Hematopoietic multipotent progenitor cell treated with erythropoietin and hydrocortisone succinate and interleukin-3 and kit ligand, for 4 days (in vitro differentiated cells): ENCODE results near the gene ERFL.
"Not testable (repeated sequence)": the region's sequence is repeated elsewhere in the genome, so short reads cannot be mapped to it uniquely, and the experiment has no call there.

Experiments
- DNase-seq: peaks from one replicate; pipeline ENCODE4 v3.0.0-alpha.2; 2015

ERFL gene

GRCh38 chr19:41875973-41876372 is 52.3 kb downstream of the ERFL start:
- DNase-seq: not testable (repeated sequence)

- DNase-seq: peak; percentile 83
Measured at GRCh38 chr19:41872775-41873647, 55.2 kb downstream of the ERFL start.

GRCh38 chr19:41872384-41872774 is 55.9 kb downstream of the ERFL start:
- no peak for DNase-seq

- DNase-seq: peak; percentile 74
Measured at GRCh38 chr19:41871573-41872383, 56.5 kb downstream of the ERFL start.

GRCh38 chr19:41870401-41870873 is 57.8 kb downstream of the ERFL start:
- DNase-seq: no peak

GRCh38 chr19:41869374-41869955 is 58.8 kb downstream of the ERFL start:
- DNase-seq: no peak

- DNase-seq: no peak
Measured at GRCh38 chr19:41868989-41869300, 59.3 kb downstream of the ERFL start.

- no peak for DNase-seq
Measured at GRCh38 chr19:41868120-41868988, 59.9 kb downstream of the ERFL start.

GRCh38 chr19:41866284-41866683 is 62.0 kb downstream of the ERFL start:
- DNase-seq: no peak

GRCh38 chr19:41864374-41864773 is 63.9 kb downstream of the ERFL start:
- DNase-seq: no peak

- DNase-seq: peak; percentile 78
Measured at GRCh38 chr19:41863209-41863931, 64.9 kb downstream of the ERFL start.

GRCh38 chr19:41862445-41862986 is 65.7 kb downstream of the ERFL start:
- DNase-seq: no peak

GRCh38 chr19:41861846-41862245 is 66.4 kb downstream of the ERFL start:
- no peak for DNase-seq

- DNase-seq: no peak
Measured at GRCh38 chr19:41861116-41861768, 67.0 kb downstream of the ERFL start.

GRCh38 chr19:41860419-41861115 is 67.7 kb downstream of the ERFL start:
- DNase-seq: no peak

GRCh38 chr19:41859618-41860418 is 68.4 kb downstream of the ERFL start, which contains the start of gene RPS19:
Gene RPS19, plus strand, starts transcription at chr19:41860255. Its CDS starts 520 bp downstream, at chr19:41860775.
- DNase-seq: peak; percentile 99

- no peak for DNase-seq
Measured at GRCh38 chr19:41859213-41859617, 69.0 kb downstream of the ERFL start.
